ENCODE results near the gene NHP2.

DNA sequence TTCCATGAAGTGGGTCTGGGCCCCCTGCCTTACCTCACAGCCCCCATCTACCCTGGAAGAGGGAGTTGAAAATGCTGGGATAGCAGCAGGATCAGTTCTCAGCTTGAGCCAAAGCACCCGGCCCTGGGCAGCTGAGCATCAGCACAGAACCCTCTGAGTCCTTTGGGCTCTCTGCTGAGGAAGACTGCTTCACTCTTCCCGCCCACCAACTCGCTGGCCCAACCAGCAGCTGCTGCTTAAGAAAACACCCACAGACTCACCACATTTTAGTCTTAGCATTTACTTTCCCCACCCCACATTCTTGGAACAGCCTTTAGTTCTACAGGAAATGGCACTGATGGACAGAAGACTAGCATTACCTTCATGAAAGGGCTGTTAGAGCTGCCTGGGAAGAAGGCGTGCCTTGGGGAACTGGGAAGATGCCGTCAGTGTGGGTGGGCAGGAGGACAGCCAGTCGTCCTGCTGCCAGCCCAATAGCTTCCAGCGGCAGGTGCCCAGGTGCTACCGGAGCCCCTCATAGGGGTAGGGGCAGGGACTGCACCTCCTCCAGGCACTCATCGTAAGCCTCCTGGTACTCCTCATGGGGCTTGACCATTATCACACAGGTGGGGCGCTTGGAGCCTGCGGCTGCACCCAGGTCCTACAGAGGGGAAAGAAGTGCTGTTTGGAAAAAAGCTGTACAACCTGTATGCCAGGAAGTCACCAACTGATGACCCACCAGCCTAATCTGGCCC lies 4.3 kb downstream of the NHP2 start:
- TF ChIP-seq POLR2A (IDR thresholded peaks at IDR 0.05) (no peak), POLR2AphosphoS5 (IDR thresholded peaks at IDR 0.05) (no peak), EP300 (IDR thresholded peaks at IDR 0.05; ENCODE audit: low read depth) (no peak)
- TF ChIP-seq, protein P1, sequence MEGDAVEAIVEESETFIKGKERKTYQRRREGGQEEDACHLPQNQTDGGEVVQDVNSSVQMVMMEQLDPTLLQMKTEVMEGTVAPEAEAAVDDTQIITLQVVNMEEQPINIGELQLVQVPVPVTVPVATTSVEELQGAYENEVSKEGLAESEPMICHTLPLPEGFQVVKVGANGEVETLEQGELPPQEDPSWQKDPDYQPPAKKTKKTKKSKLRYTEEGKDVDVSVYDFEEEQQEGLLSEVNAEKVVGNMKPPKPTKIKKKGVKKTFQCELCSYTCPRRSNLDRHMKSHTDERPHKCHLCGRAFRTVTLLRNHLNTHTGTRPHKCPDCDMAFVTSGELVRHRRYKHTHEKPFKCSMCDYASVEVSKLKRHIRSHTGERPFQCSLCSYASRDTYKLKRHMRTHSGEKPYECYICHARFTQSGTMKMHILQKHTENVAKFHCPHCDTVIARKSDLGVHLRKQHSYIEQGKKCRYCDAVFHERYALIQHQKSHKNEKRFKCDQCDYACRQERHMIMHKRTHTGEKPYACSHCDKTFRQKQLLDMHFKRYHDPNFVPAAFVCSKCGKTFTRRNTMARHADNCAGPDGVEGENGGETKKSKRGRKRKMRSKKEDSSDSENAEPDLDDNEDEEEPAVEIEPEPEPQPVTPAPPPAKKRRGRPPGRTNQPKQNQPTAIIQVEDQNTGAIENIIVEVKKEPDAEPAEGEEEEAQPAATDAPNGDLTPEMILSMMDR (IDR thresholded peaks at IDR 0.05) = no peak
